ENCODE measurements around the gene MYH14.

The MYH14 gene

DNA sequence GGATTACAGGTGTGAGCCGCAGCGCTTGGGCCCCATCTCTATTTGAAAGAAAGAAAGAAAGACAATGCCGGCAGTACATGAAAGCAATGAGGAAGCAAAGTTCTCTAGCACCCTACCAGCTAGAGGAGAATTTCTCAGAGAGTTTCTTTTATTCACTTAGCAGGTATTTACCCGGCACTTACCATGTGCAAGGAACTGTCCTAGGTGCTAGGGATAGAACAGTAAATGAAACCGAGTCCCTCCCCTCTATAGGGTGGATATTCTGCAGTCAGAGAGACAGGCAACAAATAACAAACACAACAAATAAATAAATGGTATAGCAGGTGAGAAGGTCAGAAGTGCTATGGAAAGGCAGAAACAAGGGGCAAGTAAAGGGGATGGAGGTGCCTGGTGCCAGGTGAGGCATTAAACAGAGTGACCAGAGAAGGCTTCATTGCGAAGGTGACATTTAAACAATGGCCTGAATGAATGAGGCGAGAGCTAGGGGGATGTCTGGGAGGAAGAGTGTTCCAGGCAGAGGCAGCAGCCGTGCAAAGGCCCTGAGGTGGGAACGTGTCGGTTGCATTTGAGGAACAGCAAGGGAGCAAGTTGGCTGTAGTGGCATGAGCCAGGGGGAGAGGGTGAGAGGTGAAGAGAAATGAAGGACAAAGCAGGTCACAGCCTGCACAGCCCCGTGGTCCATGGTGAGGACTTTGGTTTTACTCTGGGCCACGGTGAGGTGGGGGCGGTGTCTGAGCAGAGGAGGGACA is 10.8 kb upstream of the MYH14 start:
- no peak for DNase-seq

DNA sequence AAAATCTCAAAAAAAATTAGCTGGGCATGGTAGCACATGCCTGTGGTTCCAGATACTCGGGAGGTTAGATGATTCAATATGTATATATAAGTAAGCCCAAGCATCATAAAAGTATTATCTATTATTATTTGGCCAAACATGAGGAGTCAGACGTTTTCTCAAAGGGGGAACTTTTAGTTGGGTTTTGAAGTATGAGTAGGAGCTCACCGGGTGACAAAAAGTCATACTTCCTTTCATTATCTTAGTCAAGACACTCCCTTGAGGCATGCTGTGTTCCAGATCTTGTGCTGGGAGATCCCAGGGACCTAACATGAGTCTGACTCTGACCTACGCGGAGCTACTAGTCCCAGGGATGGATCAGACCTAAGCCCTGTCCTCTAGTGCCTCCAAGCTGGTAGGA is 8.2 kb upstream of the MYH14 start:
- no peak for DNase-seq

DNA sequence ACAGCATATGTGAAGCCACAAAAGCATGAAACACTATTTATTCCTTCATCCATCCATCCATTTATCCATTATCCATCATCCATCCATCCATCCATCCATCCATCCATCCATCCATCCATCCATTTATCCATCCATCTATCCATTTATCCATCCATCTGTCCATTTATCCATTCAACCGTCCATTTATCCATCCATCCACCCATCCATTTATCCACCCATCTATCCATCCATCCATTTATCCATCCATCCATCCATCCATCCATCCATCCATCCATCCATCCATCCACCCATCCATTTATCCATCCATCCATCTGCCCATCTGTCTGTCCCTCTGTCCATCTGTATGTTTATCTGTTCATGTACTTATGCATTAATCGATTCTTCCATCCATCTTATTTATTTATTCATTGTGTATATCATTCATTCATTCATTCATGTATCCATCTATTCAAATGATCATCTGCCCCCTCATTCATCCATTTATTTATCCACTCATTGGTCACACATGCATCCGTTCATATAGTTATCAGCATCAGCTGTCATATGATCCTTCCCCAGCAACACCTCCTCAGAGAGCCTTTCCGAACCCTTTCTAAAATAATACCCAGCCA is 7.0 kb upstream of the MYH14 start:
- DNase-seq: no peak

DNA sequence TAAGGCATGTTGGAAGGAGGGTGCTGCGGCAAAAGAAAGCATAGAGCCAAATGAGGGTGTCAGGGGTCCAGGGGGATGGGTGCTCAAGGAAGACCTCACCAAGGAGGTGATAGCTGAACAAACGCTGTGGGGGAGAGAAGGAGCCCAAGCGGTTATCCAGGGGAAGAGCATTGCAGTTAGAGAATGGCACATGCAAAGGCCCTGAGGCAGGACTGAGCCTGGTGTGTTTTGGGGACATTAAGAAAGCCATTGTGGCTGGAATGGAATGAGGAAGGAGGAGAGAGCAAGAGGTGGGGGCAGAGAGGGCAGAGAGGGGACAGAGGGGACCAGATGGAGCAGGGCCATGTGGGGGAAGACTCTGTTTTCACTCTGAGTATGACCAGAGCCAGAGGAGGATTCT is 6.1 kb upstream of the MYH14 start:
- no peak for DNase-seq

DNA sequence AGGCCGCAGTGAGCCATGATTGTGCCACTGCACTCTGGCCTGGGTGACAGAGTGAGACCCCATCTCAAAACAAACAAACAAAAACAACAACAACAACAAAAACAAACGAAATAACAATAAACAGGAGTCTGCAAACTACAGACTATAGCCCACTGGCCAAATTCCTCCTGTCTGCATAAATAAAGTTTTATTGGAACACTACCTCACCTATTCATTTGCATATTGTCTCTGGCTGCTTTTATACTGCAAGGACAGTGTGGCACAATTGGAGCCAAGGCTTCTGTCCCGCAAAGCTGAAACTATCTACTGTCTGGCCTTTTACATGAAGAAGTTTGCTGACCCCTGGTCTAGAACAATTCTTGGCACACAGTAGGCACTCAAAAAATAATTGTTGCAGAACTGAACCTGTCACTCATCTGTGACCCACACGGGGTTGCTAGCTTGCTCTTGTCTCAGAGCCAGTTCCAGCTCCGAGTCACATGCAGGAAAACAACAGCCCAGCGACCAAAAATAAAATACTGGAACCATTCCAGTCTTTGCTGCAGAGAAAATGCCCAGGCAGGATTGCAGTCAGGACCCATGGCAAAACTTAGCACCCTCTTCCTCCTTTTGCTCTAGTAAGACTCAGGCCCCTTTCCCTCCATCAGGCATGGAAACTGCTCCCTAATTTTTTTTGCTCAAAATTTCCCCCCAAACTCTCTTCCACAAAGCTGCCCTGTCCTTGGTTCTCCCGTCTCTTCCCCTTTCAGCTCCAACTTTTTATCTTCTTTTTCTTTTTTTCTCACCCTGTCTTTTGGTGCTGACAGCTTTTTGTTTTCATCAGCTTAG is 4.8 kb upstream of the MYH14 start:
- peak in 13 of 58 donors; percentile 1 to 43 (median 8) for DNase-seq

DNA sequence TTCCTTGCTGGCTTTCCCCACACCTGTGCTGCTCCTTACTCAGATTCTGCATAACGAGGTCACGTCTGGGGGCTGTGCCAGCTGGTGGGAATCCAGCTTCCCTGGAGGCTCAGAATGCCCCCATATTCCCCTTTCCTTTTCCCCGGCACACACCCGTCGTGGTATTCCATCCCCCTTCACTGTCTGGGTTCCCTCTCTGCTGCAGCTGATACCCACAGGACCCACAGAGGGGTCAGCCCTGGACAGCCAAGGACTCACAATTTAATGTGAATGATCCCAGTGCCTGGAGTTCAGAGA is 4.2 kb upstream of the MYH14 start:
- DNase-seq: no peak

DNA sequence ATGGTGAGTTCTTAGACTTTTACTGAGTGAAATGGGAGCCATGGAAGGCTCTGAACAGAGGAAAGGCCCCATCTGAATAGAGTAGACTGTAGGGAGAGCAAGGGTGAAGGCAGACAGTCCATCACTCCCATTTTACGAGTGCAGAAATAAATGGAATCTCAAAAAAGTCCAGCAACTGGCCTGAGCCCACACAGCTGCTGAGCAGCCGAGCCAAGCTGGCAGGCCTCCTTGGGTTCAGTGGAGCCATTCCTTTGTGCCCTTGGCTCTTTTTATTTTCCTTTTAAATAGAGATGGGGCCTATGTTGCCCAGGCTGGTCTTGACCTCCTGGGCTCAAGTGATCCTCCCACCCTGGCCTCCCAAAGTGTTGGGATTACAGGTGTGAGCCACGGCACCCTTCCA is 1.0 kb upstream of the MYH14 start:
- DNase-seq: peak in 2 of 58 donors; percentile 7 to 34

DNA sequence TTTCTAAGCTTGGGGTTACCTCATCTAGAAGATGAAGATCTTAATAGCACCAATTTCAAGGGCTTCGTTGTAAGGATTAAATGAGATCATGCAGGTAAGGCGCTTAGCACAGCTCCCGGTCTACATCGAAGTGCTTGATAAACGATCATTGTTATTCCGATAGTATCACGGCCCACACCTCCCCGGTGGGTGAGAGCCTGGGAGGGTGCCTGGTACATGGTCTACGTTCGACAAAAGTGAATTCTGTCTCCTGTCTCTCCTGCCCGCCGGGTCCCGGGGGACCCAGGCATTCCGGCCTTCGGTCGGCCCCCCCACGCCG is 501 bp upstream of the MYH14 start:
- no peak for DNase-seq

DNA sequence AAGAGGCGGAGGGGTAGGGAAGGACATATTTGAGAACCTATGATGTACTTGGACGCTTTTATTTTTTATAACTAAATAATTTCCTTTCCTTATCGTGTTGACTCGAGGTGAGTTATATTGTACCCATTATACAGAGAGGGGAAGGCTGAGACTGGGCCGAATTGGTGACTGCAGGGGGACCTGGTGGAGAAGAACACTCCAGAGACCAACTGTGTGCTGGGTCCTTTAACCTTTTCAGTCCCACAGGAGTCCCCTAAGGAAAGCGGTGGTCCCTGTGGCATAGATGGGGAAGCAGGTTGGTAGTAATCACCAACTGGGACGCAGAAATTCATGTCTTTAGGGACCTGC is 633 bp downstream of the MYH14 start:
- DNase-seq: no peak

DNA sequence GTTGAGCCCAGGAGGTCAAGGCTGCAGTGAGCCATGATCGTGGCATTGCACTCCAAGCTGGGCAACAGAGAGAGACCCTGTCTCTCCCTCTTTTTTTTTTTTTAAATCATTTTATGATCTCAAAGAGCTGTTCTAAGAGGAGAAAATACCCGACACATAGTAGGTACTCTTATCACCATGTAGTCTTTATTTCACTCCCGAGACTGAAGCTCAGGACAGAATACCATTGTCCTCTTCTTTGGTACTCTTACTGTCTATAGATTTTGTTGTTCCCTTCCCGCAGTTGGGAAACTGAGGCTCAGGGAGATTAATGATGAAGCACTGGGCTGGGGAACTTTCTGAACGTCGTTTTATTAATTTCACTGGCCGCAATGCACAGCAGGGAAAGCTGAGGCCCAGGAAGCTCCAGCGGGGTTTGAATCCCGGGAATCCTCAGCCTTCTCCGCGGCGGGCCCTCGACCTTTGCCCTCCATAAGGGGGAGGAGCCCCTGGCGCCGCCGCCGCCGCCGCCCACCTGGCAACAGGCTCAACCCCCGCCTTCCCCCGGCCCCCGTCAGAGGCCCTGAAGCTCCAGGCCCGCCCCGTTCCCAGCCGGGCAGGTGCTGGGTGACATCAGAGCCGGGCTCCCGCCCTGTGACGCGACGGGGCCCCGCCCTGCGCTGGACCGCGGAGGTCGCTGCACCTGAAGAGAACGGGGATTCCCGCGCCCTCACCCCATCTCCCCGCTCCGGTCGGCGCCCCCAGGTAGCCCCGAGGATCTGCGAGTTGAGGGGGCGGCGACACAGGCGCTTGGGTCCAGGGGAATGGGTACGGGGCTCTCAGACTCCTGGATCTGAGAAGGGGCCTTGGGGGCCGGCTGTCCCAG is 1.6 kb downstream of the MYH14 start:
- DNase-seq: peak in 21 of 58 donors; percentile 1 to 61 (median 21)

DNA sequence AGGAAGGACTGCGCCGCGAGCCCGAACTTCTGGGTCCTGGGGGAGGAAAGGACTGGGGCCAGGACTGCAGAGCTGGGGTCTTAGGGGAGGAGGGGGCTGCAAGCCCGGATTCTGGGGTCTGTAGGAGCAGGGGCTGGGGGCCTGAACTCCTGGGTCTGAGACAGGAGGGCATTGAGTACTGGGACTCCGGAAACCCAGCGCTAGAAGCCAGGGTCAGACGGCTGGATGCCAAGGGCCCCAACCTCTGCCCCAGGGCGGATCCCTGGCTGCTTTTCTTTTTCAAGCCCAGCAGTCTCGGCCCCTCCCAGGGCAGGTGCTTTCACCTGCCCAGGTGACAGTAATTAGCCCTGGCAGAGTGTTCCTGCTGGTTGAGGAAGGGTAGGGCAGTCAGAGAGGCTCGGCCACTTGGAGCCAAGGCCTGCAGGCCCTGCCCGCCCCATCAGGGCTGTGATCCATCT is 2.3 kb downstream of the MYH14 start:
- no peak for DNase-seq

DNA sequence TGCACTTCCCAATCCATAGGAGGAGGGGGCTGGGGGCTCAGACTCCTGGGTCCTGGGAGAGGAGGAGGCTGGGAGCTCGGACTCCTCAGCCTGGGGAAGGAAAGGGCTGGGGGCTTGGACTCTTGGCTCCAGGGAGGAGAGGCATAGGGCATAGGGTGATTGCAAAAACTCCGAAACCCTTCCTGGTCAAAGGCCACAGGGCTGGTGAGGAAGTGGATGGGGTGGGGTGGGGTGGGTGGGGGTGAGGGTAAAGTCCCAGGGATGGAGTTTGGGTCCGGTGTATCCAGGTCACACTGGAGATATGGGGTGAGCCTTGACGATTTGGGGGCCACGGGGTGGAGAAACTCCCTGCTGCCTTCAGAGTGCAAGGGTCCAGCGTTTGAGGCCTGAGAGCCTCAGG is 2.8 kb downstream of the MYH14 start:
- DNase-seq: no peak

DNA sequence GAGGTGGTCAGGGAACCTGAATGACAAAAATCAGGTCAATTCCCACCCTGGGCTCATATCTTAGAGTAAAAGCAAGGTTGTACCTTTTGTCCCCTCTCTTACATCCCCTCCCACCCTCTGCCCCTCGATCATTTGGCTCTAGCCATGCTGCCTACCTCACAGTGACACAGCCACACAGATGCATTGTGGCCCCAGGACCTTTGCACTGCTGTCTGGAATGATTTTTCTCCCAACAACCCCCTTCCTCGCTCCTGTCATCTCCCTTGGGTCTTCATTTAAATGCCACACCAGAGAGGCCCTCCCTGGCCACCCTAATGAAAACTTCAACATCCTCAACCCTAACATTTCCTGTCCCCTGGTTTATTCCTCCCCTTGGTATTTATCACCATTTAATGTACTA is 4.3 kb downstream of the MYH14 start:
- no peak for DNase-seq

DNA sequence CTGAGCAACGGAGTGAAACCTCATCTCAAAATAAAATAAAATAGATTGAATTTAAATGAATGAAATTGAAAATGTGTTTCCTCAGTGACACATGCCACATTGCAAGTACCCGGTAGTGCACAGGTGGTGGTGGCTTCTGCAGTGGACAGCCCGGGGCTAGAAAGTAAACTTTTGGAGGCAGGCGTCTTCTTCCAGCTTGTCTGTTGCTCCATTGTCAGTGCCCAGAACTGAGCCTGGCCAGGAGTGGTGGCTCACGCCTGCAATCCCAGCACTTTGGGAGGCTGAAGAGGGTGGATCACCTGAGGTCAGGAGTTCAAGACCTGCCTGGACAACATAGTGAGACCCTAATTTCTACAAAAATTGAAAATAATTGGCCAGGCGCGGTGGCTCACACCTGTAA is 5.7 kb downstream of the MYH14 start:
- no peak for DNase-seq

DNA sequence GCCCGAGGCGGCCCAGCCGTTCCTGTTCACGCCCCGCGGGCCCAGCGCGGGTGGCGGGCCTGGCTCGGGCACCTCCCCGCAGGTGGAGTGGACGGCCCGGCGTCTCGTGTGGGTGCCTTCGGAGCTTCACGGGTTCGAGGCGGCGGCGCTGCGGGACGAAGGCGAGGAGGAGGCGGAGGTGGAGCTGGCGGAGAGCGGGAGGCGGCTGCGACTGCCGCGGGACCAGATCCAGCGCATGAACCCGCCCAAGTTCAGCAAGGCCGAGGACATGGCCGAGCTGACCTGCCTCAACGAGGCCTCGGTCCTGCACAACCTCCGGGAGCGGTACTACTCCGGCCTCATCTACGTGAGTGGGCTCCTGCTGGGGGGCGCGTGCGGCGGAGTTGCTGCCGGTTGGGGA is 7.0 kb downstream of the MYH14 start:
- no peak for DNase-seq

DNA sequence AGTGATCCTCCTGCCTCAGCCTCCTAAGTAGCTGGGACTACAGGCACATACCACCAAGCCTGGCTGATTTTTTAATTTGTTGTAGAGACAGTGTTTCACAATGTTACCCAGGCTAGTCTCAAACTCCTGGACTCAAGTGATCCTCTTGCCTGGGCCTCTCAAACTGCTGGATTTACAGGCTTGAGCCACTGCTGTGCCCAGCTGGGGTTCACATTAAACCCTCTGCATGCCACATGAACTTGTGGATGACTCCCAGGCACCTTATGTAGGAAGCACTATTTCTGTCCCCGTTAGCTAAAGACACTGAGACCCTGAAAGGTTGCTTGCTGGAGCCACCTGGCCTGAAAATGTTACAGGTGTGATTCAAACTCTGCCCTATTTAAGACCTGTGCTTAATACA is 10.5 kb downstream of the MYH14 start:
- DNase-seq: no peak

DNA sequence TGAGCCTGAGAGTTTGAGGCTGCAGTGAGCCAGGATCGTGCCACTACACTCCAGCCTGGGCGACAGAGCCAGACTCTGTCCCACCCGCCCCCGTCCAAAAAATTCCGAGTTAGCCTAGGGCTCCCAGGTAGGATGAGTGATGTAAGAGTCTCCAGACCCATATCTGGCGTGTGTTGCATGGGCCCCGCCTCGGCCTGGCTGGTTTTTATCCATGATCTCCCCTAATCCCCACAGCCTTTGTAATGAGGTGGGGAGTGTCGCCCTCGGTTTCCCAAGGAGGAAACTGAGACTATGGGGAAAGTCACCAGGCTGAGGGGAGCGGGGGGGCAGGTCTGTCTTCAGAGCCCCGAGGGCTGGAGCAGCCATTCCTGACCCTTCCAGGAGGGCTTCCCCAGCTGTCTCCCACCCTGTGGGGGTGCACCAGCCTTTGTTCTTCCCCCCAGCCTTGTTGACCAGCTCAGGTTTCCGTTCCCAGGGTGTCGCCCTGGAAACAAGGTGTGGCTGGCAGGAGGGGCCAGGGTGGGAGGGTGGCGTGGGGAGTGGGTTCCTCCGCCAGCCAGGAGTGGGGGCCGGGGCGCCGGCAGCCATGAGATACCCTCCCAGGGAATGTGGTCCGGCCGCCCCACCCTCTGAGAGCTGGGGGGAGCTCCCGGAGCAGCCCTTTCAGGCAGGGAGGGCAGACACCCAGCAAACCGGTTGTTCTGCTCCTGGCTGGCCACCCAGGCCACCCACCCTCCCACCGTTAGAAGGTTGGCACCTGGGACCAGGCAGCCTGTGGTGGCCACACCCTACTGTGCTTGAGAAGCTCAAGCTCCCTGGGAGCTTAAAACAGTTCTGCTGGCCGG is 11.5 kb downstream of the MYH14 start:
- no peak for DNase-seq

DNA sequence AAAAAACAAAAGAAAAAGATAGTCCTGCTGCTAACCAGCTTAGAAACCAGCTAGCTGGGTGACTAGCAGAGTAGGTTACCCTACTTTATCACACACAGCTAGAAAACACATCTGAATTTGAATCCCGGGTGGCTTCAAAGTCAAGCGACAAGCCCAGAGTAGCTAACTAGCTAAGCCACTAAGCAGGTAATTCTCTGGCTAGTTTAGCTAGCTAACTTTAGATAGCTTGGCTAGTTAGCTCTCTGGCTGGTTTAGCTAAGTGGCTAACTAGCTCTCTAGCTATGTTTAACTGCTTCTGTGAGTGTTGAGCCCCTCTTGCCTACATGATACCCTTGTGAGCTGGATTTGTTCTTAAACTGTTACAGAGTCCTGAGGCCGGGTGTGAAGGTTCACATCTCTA is 12.4 kb downstream of the MYH14 start:
- DNase-seq: no peak

DNA sequence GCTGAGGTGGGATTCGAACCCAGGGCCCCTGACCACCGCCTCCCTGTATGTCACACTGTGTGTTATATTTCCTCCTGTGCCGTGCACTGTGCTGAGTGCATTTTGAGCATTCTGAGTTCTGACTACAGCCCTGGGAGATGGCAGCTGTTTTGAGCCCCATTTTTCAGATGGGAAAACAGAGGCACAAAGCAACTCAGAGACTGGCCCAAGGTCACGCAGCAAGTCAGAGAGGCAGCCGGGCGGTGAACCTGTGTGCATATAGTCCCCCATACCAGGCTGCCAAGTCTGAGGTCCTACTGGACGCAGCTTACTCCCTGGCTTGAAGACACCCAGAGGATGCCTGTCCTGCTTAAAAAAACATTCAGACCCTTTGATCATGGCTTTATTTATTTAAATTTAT is 17.7 kb downstream of the MYH14 start:
- no peak for DNase-seq

DNA sequence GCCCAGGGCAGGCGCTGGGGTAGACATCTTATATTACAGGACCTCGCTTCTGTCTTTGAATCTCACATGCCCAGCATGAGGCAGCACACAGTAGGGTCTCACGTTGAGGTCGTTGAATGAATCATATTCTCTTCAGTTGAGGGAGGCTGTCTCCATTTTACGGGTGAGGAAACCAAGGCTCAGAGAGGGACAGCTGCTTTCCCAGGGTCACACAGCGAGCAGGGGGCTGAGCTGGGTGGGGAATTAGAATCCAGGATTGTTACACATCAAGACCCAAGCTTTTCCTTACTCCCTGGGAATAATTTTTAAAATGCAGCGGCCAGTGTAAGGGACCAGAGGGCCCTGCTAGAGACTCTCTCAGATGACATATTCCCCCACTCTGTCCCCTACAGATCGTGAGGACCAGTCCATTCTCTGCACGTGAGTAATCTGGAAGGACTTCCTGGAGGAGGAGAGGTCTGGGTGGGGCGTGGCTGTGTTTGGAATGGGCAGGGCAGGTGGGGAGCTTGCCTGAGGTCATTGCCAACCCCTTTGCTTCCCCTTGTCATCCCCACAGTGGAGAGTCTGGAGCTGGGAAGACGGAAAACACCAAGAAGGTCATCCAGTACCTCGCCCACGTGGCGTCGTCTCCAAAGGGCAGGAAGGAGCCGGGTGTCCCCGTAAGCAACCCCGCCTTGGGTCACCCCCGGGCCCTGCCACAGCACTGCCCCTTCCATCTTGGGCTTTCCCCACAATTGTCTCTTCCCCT is 19.4 kb downstream of the MYH14 start:
- no peak for DNase-seq

DNA sequence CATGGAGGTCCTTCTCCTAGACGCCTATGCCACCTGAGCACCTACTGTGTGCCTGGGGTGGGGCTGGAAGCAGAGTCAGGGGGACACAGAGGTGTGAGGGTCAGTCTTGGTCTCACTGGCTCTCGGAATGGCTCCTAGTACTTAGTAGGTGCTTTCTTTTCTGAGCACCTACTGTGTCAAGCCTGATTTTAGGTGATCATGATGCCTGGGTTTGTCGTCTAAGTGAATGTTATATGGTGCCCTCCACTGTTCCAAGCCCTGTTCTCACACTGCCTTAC is 20.0 kb downstream of the MYH14 start:
- DNase-seq: no peak
